ENCODE data around the gene MEGF8.
A peak's percentile ranks its signal among the peaks of the same experiment; 100 is the strongest.

MEGF8 gene

DNA sequence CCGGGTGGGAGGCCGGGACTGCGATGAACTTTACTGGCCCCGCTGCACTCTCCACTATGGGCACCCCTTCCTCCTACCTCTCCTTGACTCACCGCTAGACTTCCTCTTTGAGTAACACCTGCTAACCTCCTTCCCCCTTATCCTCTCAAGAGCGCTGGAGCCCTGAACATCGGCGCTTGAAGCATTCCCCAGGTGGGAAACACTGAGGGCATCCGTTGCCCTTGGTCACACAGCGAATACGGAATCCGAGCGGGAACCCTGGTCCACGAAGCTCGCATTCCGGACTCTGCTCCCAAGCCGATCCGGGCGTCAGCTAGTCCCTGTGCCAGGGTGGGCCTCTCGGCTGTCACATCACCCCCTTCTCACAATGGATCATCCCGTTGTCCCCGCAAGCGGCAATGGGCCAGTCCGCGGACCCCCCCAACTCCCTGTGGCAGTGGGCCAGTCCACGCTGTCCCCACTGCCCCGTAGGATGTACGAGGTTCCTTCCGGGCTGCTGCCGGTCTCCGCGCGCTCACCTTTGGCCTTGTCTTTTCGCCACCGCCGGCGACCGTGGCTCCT, 97.5 kb downstream of the MEGF8 start:
- H3K4me3 ChIP-seq (ENCODE audit: low read depth, low read length), result peak overlapping the region; percentile 72
- TF ChIP-seq CTCF (IDR thresholded peaks at IDR 0.05; ENCODE audit: low read depth, low read length), result no peak

DNA sequence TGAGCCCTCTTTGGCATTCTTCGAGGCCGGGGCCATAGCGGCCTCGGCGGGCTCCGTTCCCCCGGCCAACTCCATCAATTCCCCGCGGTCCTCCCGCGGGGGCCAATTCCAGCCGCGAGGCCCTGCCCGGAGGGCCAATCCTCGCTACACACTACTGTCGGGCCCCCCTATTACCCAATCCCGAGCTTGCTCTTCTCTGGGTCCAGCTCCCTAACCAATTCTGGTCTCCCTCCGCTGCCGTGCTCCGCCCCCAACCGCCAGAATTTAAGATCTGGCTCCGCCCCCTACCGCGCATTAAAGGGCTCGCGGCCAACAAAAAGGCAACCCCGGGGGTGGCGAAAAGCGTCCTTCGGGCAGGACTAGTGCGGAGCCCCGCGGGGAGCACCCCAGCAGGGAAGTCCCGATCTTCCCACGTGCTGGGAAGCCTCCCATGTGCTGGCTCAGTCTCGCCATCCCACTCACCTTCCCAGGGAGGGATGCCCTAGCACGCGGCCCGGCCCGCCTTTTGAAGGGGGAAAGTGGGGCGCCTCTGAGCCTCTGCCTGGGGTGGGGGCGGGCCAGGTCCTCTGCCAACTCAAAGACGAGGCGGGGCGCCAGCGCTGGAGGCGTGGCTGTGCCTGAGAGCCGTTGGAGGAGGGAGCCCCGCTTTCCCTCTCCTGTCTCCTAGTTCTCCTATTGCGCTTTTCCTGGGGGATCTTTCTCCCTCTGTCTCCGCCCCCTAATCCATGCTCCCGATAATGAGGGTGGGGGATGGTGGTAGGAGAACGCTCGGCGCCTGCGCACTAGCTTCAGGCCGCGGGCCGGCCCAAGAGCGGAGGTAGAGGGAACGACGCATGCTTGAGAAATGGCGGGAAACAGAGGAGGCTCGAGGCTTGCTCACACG, 98.3 kb downstream of the MEGF8 start:
- H3K4me3 ChIP-seq (ENCODE audit: low read depth, low read length), result peak overlapping the region; percentile 72
- TF ChIP-seq CTCF (IDR thresholded peaks at IDR 0.05; ENCODE audit: low read depth, low read length), result no peak

GRCh38 chr19:42424345-42424707, 98.9 kb downstream of the MEGF8 start:
- no peak overlapping the region for H3K4me3 ChIP-seq (ENCODE audit: low read depth, low read length)
- TF ChIP-seq CTCF (IDR thresholded peaks at IDR 0.05; ENCODE audit: low read depth, low read length), result no peak

DNA sequence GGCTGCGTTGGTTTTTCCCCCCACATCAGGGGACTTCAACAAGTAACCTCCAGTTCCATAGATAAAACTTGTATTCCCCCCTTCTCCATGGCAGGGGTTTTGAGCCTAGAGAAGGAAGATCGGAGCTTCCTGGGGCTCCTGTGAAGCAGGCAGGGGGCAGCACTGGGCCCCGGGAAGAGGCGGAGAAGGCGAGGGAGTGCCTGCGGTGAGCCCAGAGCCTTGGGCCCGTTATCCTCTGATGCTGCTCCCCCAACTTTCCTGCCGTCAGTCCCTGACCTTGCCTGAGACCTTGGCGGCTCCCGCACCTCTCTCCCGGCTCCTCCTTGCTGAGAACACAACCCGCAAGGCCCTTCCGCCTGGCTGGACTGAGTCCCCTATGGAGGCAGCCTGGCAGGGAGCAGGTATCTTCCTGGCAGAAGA, 99.3 kb downstream of the MEGF8 start:
- H3K4me3 ChIP-seq (ENCODE audit: low read depth, low read length), result no peak overlapping the region
- no peak for TF ChIP-seq CTCF (IDR thresholded peaks at IDR 0.05; ENCODE audit: low read depth, low read length)

DNA sequence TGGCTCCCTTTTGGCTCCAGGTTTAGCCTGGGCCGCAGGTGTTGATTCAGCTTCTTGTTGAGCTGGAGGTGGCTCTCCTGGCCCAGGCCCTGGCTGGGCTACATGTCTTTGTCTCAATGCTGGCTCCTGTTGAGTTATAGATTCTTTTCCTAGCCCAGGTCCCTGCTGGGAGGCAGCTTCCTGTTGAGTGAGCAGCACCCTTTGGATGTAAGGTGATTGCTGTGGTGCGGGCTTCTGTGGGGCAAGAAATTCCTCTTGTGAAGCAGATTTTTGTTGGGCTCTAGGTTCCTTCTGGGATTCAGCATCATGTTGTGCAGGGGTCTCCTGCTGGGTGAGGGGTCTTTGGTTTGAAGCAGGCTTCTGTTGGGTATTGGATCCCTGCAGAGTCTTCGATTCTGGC, 101.2 kb downstream of the MEGF8 start:
- H3K4me3 ChIP-seq (ENCODE audit: low read depth, low read length), result no peak overlapping the region
- TF ChIP-seq CTCF (IDR thresholded peaks at IDR 0.05; ENCODE audit: low read depth, low read length), result no peak

GRCh38 chr19:42427313-42427712, 101.9 kb downstream of the MEGF8 start, which contains the start of gene LIPE:
Gene LIPE, minus strand, starts transcription at chr19:42427388. Its CDS starts 239 bp downstream, at chr19:42427149.
- no peak for TF ChIP-seq CTCF (IDR thresholded peaks at IDR 0.05; ENCODE audit: low read depth, low read length)
- no peak within 1 kb of the TSS for H3K4me3 ChIP-seq (ENCODE audit: low read depth, low read length)
